NT2/D1 (cell line): ENCODE data around the gene NAA10.
"Not testable (repeated sequence)": the region's sequence is repeated elsewhere in the genome, so short reads cannot be mapped to it uniquely, and the experiment has no call there.

Source experiments
- DNase-seq: peaks from one replicate; pipeline ENCODE4 v3.0.0-alpha.2; 2011; ENCODE audit warnings: low read depth, low spot score
- H3K27me3 ChIP-seq: 2 replicates; pipeline ENCODE4 v1.6.0; 2011; ENCODE audit warnings: mild to moderate bottlenecking; ENCODE audit not compliant: insufficient read length, insufficient read depth
- H3K36me3 ChIP-seq: 2 replicates; pipeline ENCODE4 v1.6.1; 2011; ENCODE audit warnings: mild to moderate bottlenecking, low read length, mixed read lengths; ENCODE audit not compliant: insufficient read depth, insufficient read length
- H3K4me1 ChIP-seq: 2 replicates; pipeline ENCODE4 v1.5.1; 2011; ENCODE audit not compliant: insufficient read depth, insufficient read length
- H3K4me3 ChIP-seq: 2 replicates; pipeline ENCODE4 v1.5.1; 2011; ENCODE audit warnings: low read depth; ENCODE audit not compliant: insufficient read length
- H3K9ac ChIP-seq: 2 replicates; pipeline ENCODE4 v1.6.0; 2011; ENCODE audit warnings: low read depth; ENCODE audit not compliant: insufficient read length
- H3K9me3 ChIP-seq: 2 replicates; pipeline ENCODE4 v1.5.1; 2011; ENCODE audit warnings: mild to moderate bottlenecking, low read length; ENCODE audit not compliant: insufficient read depth
- SUZ12 ChIP-seq: IDR thresholded peaks from 2 replicates; pipeline ENCODE4 v1.6.1; 2011; ENCODE audit not compliant: insufficient read length, insufficient read depth; ENCODE audit errors: extremely low read depth
- YY1 ChIP-seq: IDR thresholded peaks from 2 replicates; pipeline ENCODE4 v1.6.1; 2011; ENCODE audit not compliant: insufficient read length, insufficient read depth
- ZNF274 ChIP-seq: IDR thresholded peaks from 2 replicates; pipeline ENCODE4 v1.6.1; 2011; ENCODE audit warnings: mild to moderate bottlenecking, low read depth, low read length

Gene NAA10

DNA sequence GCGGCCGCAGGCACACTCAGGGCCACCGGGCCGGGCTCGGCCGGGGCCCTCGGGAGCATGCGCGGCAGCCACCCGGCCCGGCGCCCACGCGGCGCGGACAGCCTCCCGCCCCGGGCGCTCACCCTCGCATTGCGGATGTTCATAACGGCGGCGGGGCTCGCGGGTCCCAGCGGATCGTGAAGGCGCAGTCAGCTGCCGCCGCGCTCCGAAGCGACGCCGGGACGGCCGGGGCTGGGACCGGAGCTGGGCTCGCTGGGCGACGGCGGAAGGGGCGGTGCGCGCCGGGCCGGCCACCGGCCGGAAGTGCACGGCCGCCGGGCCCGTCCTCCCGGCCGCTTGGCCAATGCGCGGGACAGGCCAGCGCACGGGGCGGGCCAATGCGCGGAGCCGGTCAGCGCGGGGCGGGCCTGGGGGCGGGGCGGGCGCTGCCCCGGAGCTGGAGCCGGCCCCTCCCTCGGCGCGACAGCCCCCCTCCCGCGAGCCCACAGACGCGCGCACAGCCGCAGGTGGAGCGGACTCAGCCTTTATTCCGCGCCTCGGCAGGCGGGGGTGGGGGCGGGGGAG, at the start of gene NAA10:
Gene NAA10, minus strand, starts transcription at position 276 of the 564 bp plus-strand sequence. Its CDS starts 133 bp downstream, at position 143.
- TF ChIP-seq SUZ12 (no peak), YY1 (no peak), ZNF274 (no peak)
- H3K4me3 ChIP-seq = peak within 1 kb of the TSS; percentile 64
- no peaks in the 10 kb centered on the region for H3K9me3 ChIP-seq
- no peaks in the 10 kb centered on the region for H3K27me3 ChIP-seq
- H3K4me1 ChIP-seq = peaks cover under 1% of the 10 kb centered on the region
- H3K36me3 ChIP-seq = peaks cover 27% of the 10 kb centered on the region
- no peak for DNase-seq
- peak within 1 kb of the TSS; percentile 67 for H3K9ac ChIP-seq

DNA sequence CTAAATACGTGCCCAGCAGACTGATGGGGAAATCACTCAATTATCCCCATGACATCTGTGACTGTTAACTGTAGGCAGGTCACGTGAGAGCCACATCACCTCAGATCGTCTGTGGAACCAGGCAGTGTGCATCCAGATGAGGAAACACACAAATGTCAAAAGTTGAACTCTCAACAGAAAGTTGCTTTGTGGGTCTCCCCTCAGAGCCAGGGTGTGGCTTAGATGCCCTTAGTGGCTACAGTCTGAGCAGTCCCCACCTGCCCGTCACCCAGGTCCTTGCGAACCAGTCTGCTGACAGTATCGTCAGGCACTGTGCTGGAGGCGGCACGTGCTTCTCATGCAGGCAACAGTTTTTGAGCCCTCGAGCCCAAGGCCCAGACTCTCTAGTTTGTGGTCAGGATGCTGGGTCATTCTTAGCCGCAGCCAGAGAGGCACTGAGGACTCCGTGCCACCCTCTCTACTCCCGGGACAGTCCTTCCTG, 48.5 kb upstream of the NAA10 start:
- no peaks in the 10 kb centered on the region for H3K9me3 ChIP-seq
- H3K27me3 ChIP-seq = no peaks in the 10 kb centered on the region
- no peak overlapping the region for H3K9ac ChIP-seq
- H3K4me3 ChIP-seq = no peak overlapping the region
- H3K4me1 ChIP-seq = no peaks in the 10 kb centered on the region
- no peak for DNase-seq
- TF ChIP-seq YY1 (no peak), ZNF274 (no peak), SUZ12 (no peak)
- no peaks in the 10 kb centered on the region for H3K36me3 ChIP-seq

DNA sequence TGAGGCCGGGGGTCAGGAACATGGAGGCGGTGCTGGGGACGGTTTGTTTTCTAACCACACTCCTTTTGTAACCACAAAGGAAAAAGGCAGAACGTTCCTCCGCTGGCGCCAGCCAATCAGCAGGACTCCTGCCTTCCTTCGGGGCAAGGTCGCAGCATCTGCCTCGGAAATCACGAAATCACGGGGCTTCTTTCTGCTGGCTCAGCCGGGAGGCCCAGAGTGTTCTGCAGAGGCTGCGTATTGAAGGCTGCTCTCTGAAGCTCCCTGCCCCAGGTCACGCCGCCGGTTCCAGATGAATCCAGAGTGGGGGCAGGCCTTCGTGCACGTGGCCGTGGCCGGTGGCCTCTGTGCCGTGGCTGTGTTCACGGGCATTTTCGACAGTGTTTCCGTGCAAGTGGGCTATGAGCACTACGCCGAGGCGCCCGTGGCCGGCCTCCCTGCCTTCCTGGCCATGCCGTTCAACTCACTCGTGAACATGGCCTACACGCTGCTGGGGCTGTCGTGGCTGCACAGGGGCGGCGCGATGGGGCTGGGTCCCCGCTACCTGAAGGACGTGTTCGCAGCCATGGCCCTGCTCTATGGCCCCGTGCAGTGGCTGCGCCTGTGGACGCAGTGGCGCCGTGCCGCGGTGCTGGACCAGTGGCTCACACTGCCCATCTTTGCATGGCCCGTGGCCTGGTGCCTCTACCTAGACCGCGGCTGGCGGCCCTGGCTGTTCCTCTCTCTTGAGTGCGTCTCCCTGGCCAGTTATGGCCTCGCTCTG, 47.1 kb upstream of the NAA10 start:
- H3K36me3 ChIP-seq = no peaks in the 10 kb centered on the region
- TF ChIP-seq ZNF274 = no peak
- TF ChIP-seq SUZ12 = no peak
- H3K4me1 ChIP-seq = no peaks in the 10 kb centered on the region
- H3K27me3 ChIP-seq = no peaks in the 10 kb centered on the region
- no peak for DNase-seq
- H3K9ac ChIP-seq = no peak overlapping the region
- no peaks in the 10 kb centered on the region for H3K9me3 ChIP-seq
- no peak overlapping the region for H3K4me3 ChIP-seq

DNA sequence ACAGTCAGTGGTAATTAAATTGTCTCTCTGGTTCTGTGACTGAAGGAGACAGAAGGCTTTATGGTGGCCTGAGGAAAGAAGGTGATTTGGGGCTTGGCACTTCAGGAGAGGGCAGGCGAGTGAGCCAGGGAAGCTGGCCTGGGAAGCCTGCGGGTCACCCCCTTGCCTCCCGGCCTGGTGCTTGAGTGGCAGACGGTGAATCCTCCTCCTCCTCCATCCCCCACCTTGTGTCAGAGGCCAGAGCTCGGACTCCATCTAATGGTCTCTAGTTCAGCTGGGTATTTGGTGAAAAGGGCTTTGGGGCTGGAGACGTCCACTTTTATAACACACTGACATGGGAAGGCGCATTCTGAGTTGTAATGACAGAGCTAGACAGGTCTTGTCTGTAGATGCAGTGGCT, 46.4 kb upstream of the NAA10 start:
- Histone ChIP-seq H3K9ac (no peak overlapping the region), H3K27me3 (no peaks in the 10 kb centered on the region), H3K4me1 (no peaks in the 10 kb centered on the region), H3K9me3 (no peaks in the 10 kb centered on the region), H3K4me3 (no peak overlapping the region), H3K36me3 (no peaks in the 10 kb centered on the region)
- no peak for DNase-seq
- no peak for TF ChIP-seq ZNF274
- no peak for TF ChIP-seq SUZ12
- TF ChIP-seq YY1 = no peak

DNA sequence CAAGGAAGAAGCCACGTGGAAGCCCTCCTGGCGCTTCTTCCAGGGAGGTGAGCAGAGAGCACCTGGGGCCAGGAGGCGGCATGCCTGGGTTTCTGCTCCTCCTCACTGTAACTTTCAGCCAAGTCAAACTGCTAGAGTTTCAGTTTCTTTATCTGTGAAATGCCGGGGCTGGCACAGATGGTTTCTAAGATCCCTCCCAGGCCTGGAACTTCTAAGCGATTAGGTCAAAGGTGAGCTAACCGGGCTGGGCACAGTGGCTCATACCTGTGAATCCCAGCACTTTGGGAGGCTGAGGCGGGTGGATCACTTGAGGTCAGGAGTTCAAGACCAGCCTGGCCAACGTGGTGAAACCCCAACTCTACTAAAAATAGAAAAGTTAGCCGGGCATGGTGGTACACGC, 45.6 kb upstream of the NAA10 start:
- H3K27me3 ChIP-seq, DNase-seq, H3K36me3 ChIP-seq, H3K9me3 ChIP-seq, H3K4me3 ChIP-seq, H3K9ac ChIP-seq, H3K4me1 ChIP-seq: not testable (repeated sequence)

DNA sequence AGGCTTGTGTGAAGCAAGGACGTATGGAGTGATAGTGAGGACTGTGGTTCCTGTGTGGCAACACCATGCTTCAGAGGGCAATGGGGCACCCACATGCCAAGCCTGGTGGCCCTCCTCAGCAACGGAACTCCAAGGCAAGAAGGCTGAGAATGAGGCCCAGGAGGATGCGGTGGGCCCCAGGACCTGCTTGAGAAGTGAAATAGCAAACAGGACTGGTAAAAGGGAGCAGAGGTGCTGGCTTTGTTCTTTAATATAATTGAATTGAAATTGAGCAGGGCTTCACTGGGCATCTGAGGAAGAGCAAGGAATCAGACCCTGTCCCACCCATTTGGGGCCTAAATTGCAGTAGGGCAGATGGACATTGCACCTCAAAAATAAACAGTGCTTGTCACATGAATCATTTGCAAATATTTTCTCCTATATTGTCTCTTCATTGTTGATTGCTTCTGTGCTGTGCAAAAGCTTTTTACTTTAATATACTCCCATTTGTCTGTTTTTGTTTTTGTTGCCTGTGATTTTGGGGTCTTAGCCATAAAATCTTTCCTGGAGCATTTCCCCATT, 40.0 kb upstream of the NAA10 start:
- Histone ChIP-seq H3K9ac (no peak overlapping the region), H3K4me1 (peaks cover 2% of the 10 kb centered on the region), H3K36me3 (peaks cover 4% of the 10 kb centered on the region), H3K9me3 (no peaks in the 10 kb centered on the region), H3K4me3 (no peak overlapping the region), H3K27me3 (no peaks in the 10 kb centered on the region)
- DNase-seq = no peak
- TF ChIP-seq SUZ12 = no peak

DNA sequence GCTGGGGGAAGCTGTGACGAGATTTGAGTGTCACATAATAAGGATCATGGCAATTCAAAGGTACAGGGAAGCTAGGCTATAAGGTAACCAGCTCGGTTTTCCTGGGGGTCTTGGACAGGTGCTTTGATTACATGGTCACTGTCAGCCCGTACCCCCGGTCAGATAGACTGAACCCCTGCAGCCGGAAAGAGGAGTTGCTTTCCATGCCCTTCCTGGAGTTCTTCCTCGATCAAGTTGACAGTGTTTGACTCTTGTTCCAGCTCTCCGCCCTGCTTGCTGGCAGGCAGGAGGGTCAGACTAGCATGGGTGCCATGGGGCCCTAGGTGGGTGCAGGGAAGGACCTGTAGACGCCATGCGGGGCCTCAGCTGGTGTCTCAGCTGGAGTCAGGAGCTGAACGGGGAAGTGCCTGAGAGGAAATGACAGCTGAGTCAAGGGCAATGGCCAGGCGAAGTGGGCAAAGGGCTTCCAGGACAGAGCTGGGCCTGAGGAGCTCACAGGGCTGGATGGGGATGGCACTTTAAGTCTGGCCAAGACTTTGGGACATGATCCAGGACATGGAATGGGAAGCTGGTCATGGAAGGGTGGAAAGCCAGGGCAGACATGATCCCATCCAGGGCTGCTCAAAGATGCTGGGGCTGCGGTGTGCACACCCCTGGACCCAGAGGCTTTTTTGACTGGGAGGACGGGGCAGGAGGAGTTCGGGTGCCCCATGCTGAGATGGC, 39.3 kb upstream of the NAA10 start:
- Histone ChIP-seq H3K9me3 (no peaks in the 10 kb centered on the region), H3K9ac (peak overlapping the region; percentile 81), H3K4me3 (no peak overlapping the region), H3K4me1 (peaks cover 2% of the 10 kb centered on the region), H3K27me3 (no peaks in the 10 kb centered on the region), H3K36me3 (peaks cover 10% of the 10 kb centered on the region)
- no peak for DNase-seq
- TF ChIP-seq SUZ12 = no peak
